ENCODE results near the gene SOCS3.

- no peak for TF ChIP-seq CTCF (IDR thresholded peaks at IDR 0.05)
- no peak for TF ChIP-seq POLR2A (IDR thresholded peaks at IDR 0.05)
These were observed 4.2 kb downstream of the SOCS3 start for GRCh38 chr17:78355701-78356100.
